NCI-H1092 (cell line): ENCODE measurements around the gene ALDH16A1.
A peak's percentile ranks its signal among the peaks of the same experiment; 100 is the strongest.
"Not testable (repeated sequence)": the region's sequence is repeated elsewhere in the genome, so short reads cannot be mapped to it uniquely, and the experiment has no call there.

Experiments
- DNase-seq: peaks from one replicate; lab custom pipeline; 2025; lab: John Stamatoyannopoulos, UW

ALDH16A1 gene

DNA sequence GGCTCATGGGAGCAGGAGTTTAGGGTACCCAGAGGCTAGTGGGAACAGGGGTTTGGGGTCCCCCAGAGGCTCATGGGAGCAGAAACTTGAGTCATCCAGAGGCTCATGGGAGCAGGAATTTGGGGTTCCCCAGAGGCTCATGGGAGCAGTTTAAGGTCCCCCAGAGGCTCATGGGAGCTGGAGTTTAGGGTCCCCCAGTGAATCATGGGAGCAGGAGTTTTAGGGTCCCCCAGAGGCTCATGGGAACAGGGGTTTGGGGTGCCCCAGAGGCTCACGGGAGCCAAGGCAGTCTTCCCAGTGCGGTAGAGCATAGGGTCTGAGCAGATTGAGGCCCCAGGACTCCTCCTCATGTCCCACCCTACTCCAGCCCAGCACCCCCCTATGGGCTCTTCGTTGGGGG lies 12.3 kb downstream of the ALDH16A1 start:
- DNase-seq, result no peak

DNA sequence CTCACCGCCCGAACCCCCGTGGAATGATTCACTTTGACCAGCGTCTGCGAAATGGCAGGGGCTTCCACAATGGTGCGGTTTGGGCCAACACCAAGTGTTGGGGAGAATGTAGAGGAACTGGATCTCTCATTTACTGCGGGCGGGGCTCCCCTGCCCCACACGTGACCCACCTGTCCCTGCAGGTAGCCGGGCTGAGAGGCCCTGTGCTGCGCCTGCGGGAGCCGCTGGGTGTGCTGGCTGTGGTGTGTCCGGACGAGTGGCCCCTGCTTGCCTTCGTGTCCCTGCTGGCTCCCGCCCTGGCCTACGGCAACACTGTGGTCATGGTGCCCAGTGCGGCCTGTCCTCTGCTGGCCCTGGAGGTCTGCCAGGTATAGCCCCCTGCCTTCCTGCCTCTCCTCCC lies 15.2 kb downstream of the ALDH16A1 start:
- DNase-seq, result no peak

DNA sequence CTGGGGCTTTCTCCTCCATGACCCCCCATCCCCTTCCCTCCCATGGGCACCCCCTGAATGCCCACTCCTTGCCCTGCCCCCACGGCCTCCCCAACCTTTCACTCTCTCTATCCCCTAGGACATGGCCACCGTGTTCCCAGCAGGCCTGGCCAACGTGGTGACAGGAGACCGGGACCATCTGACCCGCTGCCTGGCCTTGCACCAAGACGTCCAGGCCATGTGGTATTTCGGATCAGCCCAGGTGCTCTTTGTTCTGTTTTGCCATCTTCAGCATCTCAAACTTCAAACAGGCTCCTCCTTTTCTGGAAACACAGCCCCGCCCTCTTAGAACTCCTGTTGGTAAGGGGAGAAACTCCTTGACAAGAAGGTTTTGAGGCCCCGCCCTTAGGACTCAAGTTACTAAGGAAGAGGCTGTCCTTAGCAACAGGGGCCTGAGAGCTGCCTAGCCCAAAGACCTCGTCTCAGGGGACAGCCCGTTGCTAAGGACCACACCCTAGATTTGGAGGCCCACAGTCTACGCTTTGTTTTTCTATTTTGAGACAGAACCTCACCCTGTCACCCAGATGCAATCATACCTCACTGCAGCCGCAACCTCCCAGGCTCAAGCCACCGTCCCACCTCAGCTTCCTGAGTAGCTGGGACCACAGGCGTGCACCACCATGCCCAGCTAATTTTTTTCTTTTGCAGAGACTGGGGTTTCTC lies 15.9 kb downstream of the ALDH16A1 start:
- no peak for DNase-seq

DNA sequence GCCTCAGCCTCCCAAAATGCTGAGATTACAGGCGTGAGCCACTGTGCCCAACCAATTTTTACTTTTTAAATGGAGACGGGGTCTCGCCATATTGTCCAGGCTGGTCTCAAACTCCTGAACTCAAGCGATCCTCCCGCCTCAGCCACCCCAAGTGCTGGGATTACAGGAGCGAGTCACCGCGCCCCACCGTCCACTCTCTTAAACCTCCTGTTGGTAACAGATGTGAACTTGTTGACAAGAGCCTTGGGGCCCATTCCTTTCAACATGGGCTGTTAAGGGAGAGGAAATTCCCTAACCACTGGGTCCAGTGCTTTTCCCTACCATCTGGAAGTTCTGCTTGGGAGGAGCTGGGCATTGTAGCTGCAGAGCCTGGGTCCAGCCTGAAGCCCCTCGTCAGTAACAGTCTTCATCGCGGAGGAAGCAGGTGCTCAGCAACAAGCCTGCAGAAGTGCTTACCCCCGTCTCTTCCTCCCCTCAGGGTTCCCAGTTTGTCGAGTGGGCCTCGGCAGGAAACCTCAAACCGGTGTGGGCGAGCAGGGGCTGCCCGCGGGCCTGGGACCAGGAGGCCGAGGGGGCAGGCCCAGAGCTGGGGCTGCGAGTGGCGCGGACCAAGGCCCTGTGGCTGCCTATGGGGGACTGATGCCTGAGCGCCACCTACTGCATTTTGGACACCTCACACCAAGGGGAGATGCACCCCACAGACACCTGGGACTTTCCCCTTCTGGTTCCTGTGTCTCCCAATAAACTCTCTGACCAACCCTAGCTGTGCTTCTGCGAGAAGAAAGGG lies 17.0 kb downstream of the ALDH16A1 start:
- DNase-seq, result no peak

DNA sequence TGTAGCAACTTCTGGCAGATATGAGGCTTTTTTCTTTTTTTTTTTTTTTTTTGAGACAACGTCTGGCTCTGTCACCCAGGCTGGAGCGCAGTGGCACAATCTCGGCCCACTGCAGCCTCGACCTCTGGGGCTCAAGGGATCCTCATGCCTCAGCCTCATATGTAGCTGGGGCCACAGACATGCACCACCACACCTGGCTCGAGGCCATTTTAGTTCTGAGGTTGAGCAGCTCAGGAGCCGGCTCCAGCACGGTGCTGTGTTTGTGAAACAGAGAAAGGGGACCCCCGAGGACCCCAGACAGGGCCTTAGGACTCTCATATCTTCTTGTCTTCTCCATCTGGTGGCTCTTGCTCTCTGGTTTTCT lies 17.6 kb downstream of the ALDH16A1 start:
- DNase-seq, result no peak

DNA sequence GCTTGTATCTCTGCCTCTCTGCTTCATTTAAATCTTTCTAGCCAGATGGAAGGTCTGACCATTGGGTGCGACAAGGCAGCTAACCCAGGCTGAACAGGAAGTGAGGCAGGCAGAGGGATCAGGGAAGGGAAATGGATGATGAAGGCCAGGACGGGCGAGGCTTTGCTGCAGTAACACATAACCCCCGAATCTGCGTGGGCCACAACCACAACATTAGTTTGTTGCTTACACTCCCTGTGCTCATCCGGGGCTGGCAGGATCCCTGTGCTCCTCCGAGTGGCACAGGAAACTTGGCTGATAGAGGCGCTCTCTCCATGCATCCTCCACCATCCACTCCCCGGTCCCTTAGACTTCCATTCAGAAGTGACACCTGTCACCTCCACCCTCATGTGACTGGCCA lies 19.9 kb downstream of the ALDH16A1 start:
- no peak for DNase-seq

DNA sequence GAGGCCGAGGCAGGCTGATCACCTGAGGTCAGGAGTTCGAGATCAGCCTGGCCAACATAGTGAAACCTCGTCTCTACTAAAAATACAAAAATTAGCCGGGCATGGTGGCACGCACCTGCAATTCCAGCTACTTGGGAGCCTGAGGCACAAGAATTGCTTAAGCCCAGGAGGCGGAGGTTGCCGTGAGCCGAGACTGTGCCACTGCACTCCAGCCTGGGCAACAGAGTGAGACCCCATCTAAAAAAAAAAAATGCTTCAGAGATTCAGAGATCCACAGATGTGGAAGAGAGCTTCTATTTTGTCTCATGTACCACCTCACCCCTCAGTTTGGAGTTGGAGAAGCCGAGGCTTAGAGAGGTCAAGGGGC lies 20.5 kb downstream of the ALDH16A1 start:
- not testable (repeated sequence) for DNase-seq

DNA sequence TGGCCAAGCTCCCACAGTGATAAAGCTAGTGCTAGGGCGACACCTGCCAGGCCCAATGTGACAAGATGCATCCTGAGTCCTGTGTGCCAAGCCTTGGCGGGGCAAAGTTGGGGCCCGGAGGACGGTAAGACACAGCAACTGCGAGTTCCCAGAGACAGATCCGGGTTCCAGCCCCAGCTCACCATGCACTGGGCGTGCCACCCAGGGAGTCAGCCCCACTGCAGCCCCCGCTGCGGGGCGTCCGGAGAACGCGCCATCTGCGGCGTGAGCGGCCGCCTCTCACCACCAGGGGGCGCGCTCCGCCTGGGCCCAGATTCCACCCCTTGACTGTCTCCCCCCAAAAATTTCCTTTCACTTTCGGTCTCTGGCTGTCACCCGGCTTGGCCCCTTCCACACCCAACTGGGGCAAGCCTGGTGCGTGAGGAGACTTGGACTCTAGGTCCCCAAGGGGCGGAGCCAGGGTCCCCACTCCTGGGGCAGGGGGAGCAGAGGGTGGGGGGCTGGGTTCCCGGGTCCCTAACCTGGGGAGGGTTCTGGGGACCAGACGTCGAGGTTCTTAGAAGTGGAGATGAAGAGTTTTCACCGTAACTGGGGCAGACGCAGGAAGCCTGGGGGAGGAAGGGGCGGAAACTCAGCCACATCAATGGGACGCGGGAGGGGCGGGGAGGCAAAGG lies 21.0 kb downstream of the ALDH16A1 start, which contains the start of gene FLT3LG:
Gene FLT3LG (plus strand): TSS at position 348 of the 674 bp plus-strand sequence. CDS start 425 bp downstream, outside the sequence.
- peak; percentile 9 for DNase-seq

DNA sequence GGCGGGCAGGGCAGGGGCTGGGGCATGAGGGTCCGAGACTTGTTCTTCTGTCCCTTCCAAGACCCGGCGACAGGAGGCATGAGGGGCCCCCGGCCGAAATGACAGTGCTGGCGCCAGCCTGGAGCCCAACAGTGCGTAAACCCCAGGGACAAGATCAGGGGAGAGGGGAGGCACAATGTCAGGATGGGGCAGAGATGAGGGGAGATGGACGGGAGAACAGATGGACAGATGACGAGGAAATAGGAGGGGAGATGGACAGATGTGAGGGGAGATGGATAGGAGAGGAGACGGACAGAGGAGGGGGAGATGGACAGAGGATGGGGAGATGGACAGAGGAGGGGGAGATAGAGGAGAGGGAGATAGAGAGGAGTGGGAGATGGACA lies 21.5 kb downstream of the ALDH16A1 start:
- DNase-seq, result no peak

DNA sequence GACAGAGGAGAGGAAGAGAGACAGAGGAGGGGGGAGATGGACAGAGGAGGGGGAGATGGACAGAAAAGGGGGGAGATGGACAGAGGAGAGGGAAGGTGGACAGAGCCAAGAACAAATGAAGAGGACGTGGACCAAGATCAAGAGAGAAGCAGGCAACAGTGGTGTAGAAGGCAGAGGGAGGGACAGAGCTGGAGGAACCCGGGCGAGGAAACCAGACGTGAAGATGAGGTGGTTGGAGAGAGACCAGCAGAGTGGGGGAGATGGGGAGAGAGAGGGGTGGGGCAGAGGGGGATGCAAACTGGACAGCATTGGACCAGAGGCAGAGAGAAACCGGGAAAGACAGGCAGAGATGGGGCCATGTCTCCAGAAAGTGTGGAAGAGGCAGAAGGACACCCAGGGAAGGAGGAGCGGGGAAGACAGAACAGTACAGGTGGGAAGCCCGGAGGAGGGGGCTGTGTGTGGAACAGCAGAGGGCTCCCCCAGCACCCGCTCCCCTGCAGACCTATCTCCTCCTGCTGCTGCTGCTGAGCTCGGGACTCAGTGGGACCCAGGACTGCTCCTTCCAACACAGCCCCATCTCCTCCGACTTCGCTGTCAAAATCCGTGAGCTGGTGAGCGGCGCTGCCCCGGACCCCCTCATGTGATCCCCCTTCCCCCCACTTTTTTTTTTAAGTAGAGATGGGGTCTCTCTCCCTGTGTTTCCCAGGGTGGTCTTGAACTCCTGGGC lies 22.3 kb downstream of the ALDH16A1 start:
- no peak for DNase-seq

DNA sequence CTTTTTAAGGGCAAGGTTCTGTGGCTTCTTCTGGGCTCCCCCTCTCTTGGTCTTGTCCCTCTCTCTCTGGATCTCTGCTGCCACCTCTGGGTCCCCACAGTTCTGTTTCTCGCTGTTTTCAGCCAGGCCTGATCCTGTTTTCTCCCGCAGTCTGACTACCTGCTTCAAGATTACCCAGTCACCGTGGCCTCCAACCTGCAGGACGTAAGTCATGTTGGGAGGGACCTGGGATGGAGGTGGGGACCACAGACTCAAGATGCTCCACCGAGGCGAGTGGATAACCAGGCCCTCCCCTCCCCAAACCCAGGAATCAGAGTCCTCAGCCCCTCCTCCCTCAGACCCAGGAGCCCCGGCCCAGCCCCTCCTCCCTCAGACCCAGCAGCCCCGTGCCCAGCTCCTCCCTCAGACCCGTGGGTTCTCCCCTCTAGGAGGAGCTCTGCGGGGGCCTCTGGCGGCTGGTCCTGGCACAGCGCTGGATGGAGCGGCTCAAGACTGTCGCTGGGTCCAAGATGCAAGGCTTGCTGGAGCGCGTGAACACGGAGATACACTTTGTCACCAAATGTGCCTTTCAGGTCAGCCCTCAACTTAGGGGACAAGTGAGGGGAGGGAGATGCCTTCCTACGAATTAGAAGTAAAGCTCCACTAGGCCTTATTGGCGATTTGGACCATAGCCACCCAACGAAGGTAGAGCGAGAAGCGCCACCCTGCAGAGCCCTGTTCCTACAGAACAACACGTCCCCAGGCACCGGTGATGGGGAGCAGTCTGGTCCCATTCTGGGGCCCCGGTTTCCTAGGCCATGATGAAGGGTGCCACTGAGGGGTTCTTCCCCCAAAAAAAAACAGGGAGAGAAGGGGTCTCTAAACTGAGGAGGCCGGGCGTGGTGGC lies 23.2 kb downstream of the ALDH16A1 start:
- DNase-seq, result no peak

DNA sequence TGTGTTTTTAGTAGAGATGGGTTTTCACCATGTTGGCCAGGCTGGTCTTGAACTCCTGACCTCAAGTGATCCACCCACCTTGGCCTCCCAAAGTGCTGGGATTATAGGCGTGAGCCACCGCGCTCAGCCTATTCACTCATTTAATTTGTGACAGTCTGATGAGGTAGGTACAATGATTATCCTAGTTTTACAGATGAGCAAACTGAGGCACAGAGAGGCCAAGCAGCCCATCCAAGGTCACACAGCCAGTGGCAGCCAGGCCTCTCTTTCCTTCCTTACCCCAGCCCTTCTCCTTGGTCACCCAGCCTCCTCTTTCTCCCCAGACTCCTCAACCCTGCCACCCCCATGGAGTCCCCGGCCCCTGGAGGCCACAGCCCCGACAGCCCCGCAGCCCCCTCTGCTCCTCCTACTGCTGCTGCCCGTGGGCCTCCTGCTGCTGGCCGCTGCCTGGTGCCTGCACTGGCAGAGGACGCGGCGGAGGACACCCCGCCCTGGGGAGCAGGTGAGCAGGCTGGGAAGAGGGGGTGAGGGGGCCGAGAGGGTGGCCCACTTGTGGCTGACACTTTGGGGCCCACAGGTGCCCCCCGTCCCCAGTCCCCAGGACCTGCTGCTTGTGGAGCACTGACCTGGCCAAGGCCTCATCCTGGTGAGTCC lies 27.1 kb downstream of the ALDH16A1 start:
- no peak for DNase-seq

DNA sequence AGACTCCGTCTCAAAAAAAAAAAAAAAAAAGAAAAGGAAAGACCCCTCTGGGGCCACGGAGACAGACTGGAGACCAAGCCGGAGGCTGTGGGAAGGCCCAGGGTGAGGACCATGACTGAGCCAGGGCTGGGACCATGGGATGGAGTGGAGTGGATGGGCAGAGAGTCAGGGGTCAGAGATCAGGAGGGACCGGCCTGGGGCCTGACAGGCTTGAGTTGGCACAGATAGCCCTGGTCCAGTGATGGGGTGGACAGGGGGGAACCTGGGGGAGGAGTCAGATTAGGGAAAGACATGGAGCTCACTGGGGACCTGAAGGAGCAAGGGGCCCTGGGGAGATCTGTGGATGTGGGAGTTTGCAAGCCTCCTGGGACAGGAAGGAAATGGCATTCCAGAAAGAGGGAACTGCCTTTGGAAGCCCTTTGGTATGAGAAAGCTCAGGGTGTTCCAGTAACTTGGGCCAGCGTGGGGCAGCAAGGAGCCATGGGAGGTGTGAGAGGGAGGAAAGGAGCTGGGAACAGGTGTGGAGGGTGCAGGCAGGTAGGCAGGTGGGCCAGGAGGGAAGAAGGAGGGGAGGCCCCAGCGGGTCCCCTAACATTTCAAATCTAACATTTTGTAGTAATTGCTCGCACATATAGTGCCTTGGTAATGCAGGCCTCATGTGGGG lies 28.1 kb downstream of the ALDH16A1 start:
- DNase-seq, result no peak

DNA sequence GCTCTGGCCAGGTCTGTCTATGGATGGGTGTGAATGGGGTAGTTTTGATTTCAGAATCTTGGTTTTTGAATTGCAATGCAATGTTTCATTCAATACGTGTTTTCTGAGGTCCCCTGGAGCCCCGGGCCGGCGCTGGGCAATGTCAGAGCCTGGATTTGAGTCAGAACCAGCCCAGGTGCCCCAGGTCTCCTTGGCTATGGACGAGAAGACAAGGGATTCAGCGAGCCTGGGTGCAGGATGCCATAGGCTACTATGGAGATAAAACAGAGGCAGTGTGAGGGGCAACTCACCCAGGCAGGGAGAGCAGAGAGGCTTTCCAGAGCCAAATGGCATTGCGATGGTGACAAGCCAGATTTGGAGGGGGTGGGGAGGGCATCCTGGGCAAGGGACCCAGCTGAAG lies 33.2 kb downstream of the ALDH16A1 start:
- no peak for DNase-seq

DNA sequence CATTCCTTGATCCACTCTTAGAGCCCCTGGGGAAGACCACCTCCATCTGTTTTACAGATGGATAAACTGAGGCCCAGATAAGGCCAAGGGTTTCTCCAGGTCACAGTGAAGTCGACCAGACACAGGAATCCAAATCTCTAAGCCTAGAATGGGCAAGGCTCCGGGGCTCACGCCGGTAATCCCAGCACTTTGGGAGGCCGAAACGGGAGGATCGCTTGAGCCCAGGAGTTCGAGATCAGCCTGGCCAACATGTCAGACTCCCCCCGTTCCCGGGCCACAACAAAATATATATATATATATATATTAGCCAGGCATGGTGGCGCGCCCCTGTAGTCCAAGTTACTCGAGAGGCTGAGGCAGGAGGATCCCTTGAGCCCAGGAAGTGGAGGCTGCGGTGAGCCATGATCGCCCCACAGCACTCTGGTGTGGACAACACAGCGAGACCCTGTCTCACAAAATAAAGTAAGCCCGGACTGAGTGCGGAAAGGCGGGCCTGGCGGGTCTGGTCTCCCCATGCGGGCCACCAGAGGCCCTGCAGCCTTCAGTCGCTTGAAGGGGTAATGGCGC lies 33.8 kb downstream of the ALDH16A1 start:
- DNase-seq, result no peak

DNA sequence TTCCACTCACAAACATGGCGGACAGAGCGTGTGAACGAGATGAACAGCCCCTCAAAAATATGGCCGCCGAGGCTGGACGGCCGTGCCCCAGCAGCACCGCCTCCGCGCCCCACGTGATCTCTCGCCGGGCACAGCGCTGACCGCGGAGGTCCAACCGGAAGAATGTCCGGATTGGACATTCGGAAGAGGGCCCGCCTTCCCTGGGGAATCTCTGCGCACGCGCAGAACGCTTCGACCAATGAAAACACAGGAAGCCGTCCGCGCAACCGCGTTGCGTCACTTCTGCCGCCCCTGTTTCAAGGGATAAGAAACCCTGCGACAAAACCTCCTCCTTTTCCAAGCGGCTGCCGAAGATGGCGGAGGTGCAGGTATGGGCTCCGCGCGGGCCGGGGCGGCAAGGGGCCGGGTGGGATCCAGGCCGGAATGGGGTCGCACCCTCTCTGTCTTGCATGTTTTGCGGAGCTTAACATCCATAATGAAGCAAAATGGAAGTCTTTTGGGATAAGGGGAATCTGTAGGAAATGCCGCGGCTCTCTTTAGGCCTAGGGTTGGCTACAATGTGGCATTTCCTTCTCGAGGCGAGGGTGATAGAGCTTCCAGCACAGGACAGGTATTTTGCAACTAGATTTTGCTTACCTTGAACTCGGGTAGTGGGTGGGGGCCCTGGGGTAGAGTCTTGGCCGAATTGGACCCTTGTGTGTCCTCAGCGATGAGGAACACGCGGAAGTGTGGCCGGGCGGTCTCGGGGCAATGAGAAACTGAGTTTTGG lies 34.4 kb downstream of the ALDH16A1 start, which contains the start of gene RPL13A:
Gene RPL13A (plus strand): TSS at position 332 of the 769 bp plus-strand sequence. CDS start 22 bp downstream, at position 354.
- peak; percentile 98 for DNase-seq

DNA sequence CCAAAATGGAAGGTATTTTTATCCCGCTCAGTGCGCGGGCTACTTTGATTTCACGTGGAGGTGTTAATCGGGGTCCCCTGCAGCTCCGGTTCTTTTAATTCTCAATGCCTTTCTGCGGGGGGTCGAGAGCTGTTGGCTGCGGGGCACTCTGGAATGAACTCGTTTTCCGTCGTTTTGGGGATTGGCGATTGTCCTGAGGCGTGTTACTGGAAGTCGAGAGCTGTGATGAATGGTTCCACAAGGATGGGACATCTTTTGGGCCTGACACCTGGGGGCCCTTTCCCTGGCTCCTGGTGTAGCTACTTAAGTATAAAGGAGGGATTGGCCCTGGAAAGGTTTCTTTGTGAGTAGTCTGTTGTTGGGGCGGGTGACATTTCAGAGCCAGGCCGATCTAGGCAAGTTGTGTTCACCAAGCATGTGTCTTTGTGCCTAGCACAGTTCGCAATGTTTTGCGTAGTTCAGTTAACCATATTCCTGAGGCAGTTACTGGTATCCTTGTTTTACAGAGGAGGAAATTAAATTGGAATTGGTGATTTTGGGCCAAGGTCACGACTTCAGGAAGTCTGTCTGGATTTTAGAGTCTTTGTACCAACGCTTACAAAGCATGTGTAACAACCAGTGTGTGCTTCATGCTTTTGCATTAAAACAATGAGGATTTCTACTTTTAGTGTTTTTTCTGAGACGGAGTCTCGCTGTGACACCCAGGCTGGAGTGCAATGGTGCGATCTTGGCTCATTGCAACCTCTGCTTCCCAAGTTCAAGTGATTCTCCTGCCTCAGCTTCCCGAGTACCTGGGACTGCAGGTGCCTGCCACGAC lies 35.2 kb downstream of the ALDH16A1 start:
- DNase-seq, result no peak

DNA sequence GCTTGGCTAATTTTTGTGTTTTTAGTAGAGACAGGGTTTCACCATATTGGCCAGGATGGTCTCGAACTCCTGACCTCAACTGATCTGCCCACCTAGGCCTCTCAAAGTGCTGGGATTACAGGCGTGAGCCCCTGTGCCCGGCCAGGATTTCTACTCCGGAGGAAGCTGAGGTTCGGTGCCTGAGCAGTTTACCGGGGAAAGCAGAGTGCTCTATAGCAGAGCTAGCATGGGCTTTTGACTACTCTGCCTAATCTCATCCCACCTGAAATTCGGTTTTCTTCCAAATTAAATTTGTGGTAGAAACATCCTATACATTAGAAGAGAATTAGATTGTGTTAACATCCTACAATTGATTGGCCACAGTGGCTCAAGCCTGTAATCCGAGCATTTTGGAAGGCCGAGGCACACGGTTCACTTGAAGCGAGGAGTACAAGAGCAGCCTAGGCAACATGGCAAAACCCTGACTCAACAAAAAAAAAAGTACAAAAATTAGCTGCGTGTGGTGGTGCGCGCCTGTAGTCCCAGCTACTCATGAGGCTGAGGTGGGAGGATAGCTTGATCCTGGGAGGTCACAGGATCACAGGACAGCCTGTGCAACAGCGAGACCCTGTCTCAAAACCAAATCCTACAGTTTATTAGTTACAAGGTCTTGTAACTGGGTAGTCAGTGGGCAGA lies 36.0 kb downstream of the ALDH16A1 start:
- DNase-seq, result no peak
